HL-60 (cell line): ENCODE measurements around the gene NELFB.

ENCODE experiments used
- DNase-seq, 2 experiments: peaks; one replicate each; pipeline ENCODE4 v3.0.0-alpha.2; 2010 to 2020; ENCODE audit warnings: low read depth in 1 of 2, low spot score in 1 of 2
- H3K27ac ChIP-seq: fragments of 250-450 bp; sonication (Bioruptor Pico); replicated peaks from 2 replicates; pipeline ENCODE4 v1.5.1; 2020; ENCODE audit warnings: mild to moderate bottlenecking, moderate library complexity
- H3K27me3 ChIP-seq: fragments of 250-450 bp; sonication (Bioruptor Pico); 2 replicates; pipeline ENCODE4 v1.5.1; 2021; ENCODE audit warnings: mild to moderate bottlenecking, moderate library complexity; ENCODE audit not compliant: insufficient read depth, poor library complexity, severe bottlenecking
- H3K4me3 ChIP-seq: replicated peaks from 2 replicates; pipeline ENCODE4 v1.5.1; 2011; ENCODE audit warnings: mild to moderate bottlenecking, control low read depth, low read length; ENCODE audit not compliant: insufficient read depth
- GABPA ChIP-seq: IDR thresholded peaks from 2 replicates; pipeline ENCODE4 v1.6.1; 2012; ENCODE audit warnings: low read depth
- POLR2AphosphoS5 ChIP-seq: IDR thresholded peaks from 2 replicates; pipeline ENCODE4 v1.6.1; 2012; ENCODE audit warnings: low read depth
- SPI1 ChIP-seq: IDR thresholded peaks from 2 replicates; pipeline ENCODE4 v1.6.1; 2012; ENCODE audit warnings: low read depth, mild to moderate bottlenecking, borderline replicate concordance
- TF ChIP-seq, protein P1 (sequence below): IDR thresholded peaks from 2 replicates; pipeline ENCODE4 v1.6.1; 2012; ENCODE audit warnings: low read depth; ENCODE audit not compliant: insufficient replicate concordance
- TF ChIP-seq, protein P2 (sequence below): IDR thresholded peaks from one replicate; pipeline ENCODE4 v1.5.1; 2011; ENCODE audit warnings: low read length, control low read depth, inconsistent platforms; ENCODE audit not compliant: insufficient read depth

NELFB gene

DNA sequence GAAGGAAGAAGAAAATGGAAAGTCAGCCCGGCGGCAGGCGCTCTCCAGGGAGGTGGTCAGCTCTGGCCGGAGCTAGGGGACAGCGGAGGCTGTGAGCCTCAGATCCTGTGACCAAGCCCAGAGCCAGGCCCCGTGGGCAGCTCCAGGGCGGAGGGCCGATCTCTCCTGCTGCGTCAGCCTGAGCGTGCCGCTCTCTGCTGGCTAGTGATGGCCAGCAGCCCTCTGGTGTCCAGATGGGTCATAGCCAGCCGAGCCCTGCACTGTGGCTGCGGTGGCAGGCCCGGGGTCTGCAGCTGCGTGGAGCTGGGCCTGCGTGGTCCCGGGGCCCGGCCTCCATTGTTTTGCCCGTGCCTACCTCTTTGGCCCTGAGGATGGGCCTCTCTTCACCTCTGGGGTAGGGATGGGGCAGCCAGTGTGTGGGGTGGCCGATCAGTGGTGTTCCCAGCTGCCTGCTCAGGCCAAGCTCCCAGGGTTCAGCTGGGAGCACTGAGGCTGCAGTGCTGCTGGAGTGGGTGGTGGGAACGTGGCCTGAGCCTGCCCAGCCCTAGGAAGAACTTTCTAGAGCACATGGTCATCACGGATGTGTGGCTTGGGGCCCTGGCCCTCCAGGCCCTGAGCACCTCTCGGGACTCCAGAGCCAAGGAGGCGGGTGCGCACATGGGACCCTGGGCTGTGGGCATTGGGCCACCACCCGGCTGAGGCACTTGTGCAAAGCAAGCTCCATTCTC is 64.0 kb downstream of the NELFB start:
- H3K4me3 ChIP-seq, result no peak overlapping the region
- no peak for DNase-seq
- TF ChIP-seq, protein P1, sequence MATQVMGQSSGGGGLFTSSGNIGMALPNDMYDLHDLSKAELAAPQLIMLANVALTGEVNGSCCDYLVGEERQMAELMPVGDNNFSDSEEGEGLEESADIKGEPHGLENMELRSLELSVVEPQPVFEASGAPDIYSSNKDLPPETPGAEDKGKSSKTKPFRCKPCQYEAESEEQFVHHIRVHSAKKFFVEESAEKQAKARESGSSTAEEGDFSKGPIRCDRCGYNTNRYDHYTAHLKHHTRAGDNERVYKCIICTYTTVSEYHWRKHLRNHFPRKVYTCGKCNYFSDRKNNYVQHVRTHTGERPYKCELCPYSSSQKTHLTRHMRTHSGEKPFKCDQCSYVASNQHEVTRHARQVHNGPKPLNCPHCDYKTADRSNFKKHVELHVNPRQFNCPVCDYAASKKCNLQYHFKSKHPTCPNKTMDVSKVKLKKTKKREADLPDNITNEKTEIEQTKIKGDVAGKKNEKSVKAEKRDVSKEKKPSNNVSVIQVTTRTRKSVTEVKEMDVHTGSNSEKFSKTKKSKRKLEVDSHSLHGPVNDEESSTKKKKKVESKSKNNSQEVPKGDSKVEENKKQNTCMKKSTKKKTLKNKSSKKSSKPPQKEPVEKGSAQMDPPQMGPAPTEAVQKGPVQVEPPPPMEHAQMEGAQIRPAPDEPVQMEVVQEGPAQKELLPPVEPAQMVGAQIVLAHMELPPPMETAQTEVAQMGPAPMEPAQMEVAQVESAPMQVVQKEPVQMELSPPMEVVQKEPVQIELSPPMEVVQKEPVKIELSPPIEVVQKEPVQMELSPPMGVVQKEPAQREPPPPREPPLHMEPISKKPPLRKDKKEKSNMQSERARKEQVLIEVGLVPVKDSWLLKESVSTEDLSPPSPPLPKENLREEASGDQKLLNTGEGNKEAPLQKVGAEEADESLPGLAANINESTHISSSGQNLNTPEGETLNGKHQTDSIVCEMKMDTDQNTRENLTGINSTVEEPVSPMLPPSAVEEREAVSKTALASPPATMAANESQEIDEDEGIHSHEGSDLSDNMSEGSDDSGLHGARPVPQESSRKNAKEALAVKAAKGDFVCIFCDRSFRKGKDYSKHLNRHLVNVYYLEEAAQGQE, result no peak
- no peak for TF ChIP-seq SPI1
- peaks cover 6% of the 10 kb centered on the region for H3K27me3 ChIP-seq
- H3K27ac ChIP-seq, result no peak overlapping the region

DNA sequence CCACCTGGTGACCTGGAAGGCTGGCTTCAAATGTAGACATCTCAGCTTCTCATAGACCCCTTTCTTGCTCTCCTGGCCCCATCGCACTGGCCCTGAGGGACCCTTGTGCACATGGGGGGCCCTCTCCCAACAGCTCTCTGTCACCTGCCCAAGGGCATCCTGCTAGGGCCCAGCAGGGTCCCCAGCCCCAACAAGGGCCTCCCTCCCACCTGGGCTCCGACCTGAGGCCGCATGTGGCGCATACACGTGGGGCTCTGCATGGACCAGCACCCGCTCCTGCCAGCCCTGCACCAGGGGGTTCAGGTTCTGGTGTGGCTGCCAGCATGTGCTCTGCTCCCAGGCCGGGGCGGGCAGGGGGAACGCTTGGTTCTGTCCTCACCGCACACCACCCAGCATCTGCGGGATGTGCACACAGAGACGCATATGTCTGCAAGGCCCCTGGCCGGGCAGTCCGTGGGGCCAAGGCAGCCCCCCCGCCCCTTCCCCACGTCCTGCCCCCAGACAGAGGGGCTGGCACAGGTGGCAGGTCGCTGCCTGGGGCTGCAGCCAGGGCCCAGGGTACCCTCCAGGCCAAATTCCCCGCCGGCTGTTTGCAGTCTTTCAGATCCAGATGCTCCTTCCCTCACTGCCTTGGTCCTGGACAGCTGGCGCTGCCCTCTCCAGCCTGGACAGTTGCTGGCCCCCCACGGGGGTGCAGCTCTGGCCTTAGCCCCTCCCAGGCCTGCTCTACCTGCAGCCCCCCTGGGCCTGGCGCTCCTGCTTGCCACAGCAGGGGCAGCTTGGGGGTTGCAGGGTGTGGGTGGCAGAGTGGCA is 64.8 kb downstream of the NELFB start:
- TF ChIP-seq GABPA, result no peak
- TF ChIP-seq, protein P2, sequence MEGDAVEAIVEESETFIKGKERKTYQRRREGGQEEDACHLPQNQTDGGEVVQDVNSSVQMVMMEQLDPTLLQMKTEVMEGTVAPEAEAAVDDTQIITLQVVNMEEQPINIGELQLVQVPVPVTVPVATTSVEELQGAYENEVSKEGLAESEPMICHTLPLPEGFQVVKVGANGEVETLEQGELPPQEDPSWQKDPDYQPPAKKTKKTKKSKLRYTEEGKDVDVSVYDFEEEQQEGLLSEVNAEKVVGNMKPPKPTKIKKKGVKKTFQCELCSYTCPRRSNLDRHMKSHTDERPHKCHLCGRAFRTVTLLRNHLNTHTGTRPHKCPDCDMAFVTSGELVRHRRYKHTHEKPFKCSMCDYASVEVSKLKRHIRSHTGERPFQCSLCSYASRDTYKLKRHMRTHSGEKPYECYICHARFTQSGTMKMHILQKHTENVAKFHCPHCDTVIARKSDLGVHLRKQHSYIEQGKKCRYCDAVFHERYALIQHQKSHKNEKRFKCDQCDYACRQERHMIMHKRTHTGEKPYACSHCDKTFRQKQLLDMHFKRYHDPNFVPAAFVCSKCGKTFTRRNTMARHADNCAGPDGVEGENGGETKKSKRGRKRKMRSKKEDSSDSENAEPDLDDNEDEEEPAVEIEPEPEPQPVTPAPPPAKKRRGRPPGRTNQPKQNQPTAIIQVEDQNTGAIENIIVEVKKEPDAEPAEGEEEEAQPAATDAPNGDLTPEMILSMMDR, result no peak
- TF ChIP-seq SPI1, result no peak
- no peak for TF ChIP-seq POLR2AphosphoS5
- TF ChIP-seq, protein P1, result no peak
- Histone ChIP-seq H3K27me3 (peaks cover 6% of the 10 kb centered on the region), H3K4me3 (no peak overlapping the region), H3K27ac (no peak overlapping the region)
- no peak for DNase-seq

DNA sequence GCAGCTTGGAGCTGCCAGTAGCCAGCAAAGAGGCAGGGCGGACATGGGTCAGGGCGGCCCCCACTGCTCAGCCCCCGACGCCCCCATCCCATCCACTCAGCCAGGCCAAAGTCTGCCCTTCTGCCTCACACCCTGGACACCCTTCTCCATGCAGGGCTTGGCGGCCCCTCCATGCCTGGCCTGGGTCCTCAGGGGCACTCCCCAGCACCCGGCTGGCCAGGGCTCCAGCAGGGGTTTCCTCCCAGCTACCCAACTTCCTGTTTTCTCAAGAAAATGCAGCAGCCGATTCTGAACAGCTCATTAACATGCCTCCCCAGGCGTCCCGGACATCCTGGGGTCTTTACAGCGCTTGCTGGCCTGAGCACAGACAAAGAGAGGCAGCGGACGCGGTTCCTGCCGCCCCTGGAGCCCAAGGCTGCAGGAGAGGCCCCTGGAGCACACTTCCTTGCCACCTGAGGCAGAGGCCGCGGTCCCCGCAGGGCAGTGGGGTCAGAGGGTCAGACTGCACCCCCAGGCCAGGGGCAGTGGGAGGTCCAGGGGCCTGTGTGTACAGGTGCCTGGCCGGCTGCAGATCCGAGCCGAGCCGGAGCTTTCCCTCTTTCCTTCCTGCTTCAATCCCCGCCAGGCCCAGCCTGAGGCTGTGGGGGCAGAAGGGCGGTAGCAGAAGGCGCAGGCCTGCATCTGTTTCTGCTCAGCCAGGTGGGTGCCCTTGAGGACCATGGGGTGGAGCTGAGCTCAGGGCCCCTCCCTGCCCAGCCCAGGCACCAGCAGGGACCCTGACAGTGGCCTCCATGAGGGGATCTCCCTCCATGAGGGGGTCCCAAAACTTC is 65.6 kb downstream of the NELFB start:
- Histone ChIP-seq H3K4me3 (no peak overlapping the region), H3K27ac (no peak overlapping the region), H3K27me3 (peaks cover 3% of the 10 kb centered on the region)
- TF ChIP-seq SPI1 (peak; percentile 75), POLR2AphosphoS5 (no peak)
- TF ChIP-seq, protein P2, result no peak
- DNase-seq, result peak in 1 of 2 experiments; percentile 50

GRCh38 chr9:137321726-137322361 is 66.7 kb downstream of the NELFB start:
- Histone ChIP-seq H3K4me3 (no peak overlapping the region), H3K27me3 (no peaks in the 10 kb centered on the region), H3K27ac (no peak overlapping the region)
- no peak for DNase-seq
- TF ChIP-seq POLR2AphosphoS5, result no peak
